ENCODE measurements around the gene MAP1S.

Gene MAP1S

GRCh38 chr19:17683078-17683477 is 36.2 kb upstream of the MAP1S start:
- Histone ChIP-seq H3K27me3 (ENCODE audit: insufficient read depth, low read depth, severe bottlenecking) (no peaks in the 10 kb centered on the region), H3K9me3 (ENCODE audit: severe bottlenecking) (no peaks in the 10 kb centered on the region), H3K36me3 (peaks cover 21% of the 10 kb centered on the region), H3K4me3 (ENCODE audit: low read depth, low read length) (no peak overlapping the region), H3K27ac (no peak overlapping the region)
- TF ChIP-seq CTCF (IDR thresholded peaks at IDR 0.05; ENCODE audit: low read depth, low read length) = no peak
- no peak for DNase-seq

GRCh38 chr19:17684256-17684655 is 35.0 kb upstream of the MAP1S start:
- Histone ChIP-seq H3K4me3 (ENCODE audit: low read depth, low read length) (no peak overlapping the region), H3K9me3 (ENCODE audit: severe bottlenecking) (no peaks in the 10 kb centered on the region), H3K27me3 (ENCODE audit: insufficient read depth, low read depth, severe bottlenecking) (no peaks in the 10 kb centered on the region), H3K27ac (no peak overlapping the region), H3K36me3 (peaks cover 21% of the 10 kb centered on the region)
- no peak for DNase-seq
- no peak for TF ChIP-seq CTCF (IDR thresholded peaks at IDR 0.05; ENCODE audit: low read depth, low read length)

- no peak for DNase-seq
- H3K27ac ChIP-seq = no peak overlapping the region
- H3K27me3 ChIP-seq (ENCODE audit: insufficient read depth, low read depth, severe bottlenecking) = no peaks in the 10 kb centered on the region
- no peak for TF ChIP-seq CTCF (IDR thresholded peaks at IDR 0.05; ENCODE audit: low read depth, low read length)
- peaks cover 21% of the 10 kb centered on the region for H3K36me3 ChIP-seq
- no peaks in the 10 kb centered on the region for H3K9me3 ChIP-seq (ENCODE audit: severe bottlenecking)
- H3K4me3 ChIP-seq (ENCODE audit: low read depth, low read length) = no peak overlapping the region
Observed at GRCh38 chr19:17685451-17686022, 33.7 kb upstream of the MAP1S start.

- H3K27ac ChIP-seq = peak overlapping the region; percentile 68
- no peaks in the 10 kb centered on the region for H3K9me3 ChIP-seq (ENCODE audit: severe bottlenecking)
- H3K4me3 ChIP-seq (ENCODE audit: low read depth, low read length) = peak overlapping the region; percentile 98
- H3K36me3 ChIP-seq = peaks cover 21% of the 10 kb centered on the region
- H3K27me3 ChIP-seq (ENCODE audit: insufficient read depth, low read depth, severe bottlenecking) = no peaks in the 10 kb centered on the region
- DNase-seq = no peak
- no peak for TF ChIP-seq CTCF (IDR thresholded peaks at IDR 0.05; ENCODE audit: low read depth, low read length)
Observed at GRCh38 chr19:17686023-17686521, 33.2 kb upstream of the MAP1S start.

- no peak for TF ChIP-seq CTCF (IDR thresholded peaks at IDR 0.05; ENCODE audit: low read depth, low read length)
- Histone ChIP-seq H3K9me3 (ENCODE audit: severe bottlenecking) (no peaks in the 10 kb centered on the region), H3K36me3 (peaks cover 21% of the 10 kb centered on the region), H3K4me3 (ENCODE audit: low read depth, low read length) (peak overlapping the region; percentile 98), H3K27ac (peak overlapping the region; percentile 91), H3K27me3 (ENCODE audit: insufficient read depth, low read depth, severe bottlenecking) (no peaks in the 10 kb centered on the region)
- peak; percentile 89 for DNase-seq
Observed at GRCh38 chr19:17686592-17687024, 32.7 kb upstream of the MAP1S start.
